GM18519 (cell line): ENCODE measurements around the gene CTNNA1.
"Not testable (repeated sequence)": the region's sequence is repeated elsewhere in the genome, so short reads cannot be mapped to it uniquely, and the experiment has no call there.

ENCODE experiments used
- ATAC-seq: cut with Tn5 transposase; IDR thresholded peaks from one replicate; pipeline ENCODE4 v1.9.1; 2021; ENCODE audit warnings: mild to moderate bottlenecking, moderate library complexity; ENCODE audit not compliant: unreplicated experiment, low FRiP score

Gene CTNNA1

GRCh38 chr5:138755084-138755748, 2.0 kb downstream of the CTNNA1 start:
- ATAC-seq, result no peak

- no peak for ATAC-seq
Measured at GRCh38 chr5:138757061-138757776, 4.0 kb downstream of the CTNNA1 start.

GRCh38 chr5:138760448-138761110, 7.4 kb downstream of the CTNNA1 start:
- no peak for ATAC-seq

- ATAC-seq, result not testable (repeated sequence)
Measured at GRCh38 chr5:138761115-138761514, 7.9 kb downstream of the CTNNA1 start.

- ATAC-seq, result not testable (repeated sequence)
Measured at GRCh38 chr5:138761670-138762069, 8.4 kb downstream of the CTNNA1 start.

- ATAC-seq, result no peak
Measured at GRCh38 chr5:138762110-138762509, 8.9 kb downstream of the CTNNA1 start.

GRCh38 chr5:138763037-138763778, 10.0 kb downstream of the CTNNA1 start:
- ATAC-seq, result no peak

GRCh38 chr5:138770291-138770690, 17.1 kb downstream of the CTNNA1 start:
- ATAC-seq, result no peak

- ATAC-seq, result no peak
Measured at GRCh38 chr5:138770977-138771376, 17.8 kb downstream of the CTNNA1 start.

- no peak for ATAC-seq
Measured at GRCh38 chr5:138772986-138773594, 19.9 kb downstream of the CTNNA1 start.

- ATAC-seq, result not testable (repeated sequence)
Measured at GRCh38 chr5:138773624-138774023, 20.4 kb downstream of the CTNNA1 start.

- ATAC-seq, result no peak
Measured at GRCh38 chr5:138775034-138775433, 21.8 kb downstream of the CTNNA1 start.

GRCh38 chr5:138778234-138778633, 25.0 kb downstream of the CTNNA1 start:
- ATAC-seq, result no peak

GRCh38 chr5:138783976-138784375, 30.8 kb downstream of the CTNNA1 start:
- no peak for ATAC-seq

- no peak for ATAC-seq
Measured at GRCh38 chr5:138784590-138784989, 31.4 kb downstream of the CTNNA1 start.

- no peak for ATAC-seq
Measured at GRCh38 chr5:138789771-138790242, 36.6 kb downstream of the CTNNA1 start.

- ATAC-seq, result no peak
Measured at GRCh38 chr5:138790684-138791083, 37.5 kb downstream of the CTNNA1 start.

GRCh38 chr5:138792195-138792790, 39.1 kb downstream of the CTNNA1 start:
- ATAC-seq, result no peak

GRCh38 chr5:138793575-138793974, 40.4 kb downstream of the CTNNA1 start:
- no peak for ATAC-seq

GRCh38 chr5:138803285-138803684, 50.1 kb downstream of the CTNNA1 start:
- no peak for ATAC-seq
